ENCODE results near the gene KRR1. TPM values are rescaled to one million over a fixed set of nuclear protein-coding genes. Genes with fewer than 3 reads are reported as not detected.
A peak's percentile ranks its signal among the peaks of the same experiment; 100 is the strongest.

Gene KRR1
- total RNA-seq, 1 donor from 2014 or later, result 39.8 TPM

GRCh38 chr12:75529826-75530225 is 18.4 kb upstream of the KRR1 start:
- Histone ChIP-seq H3K4me1 (no peaks in the 10 kb centered on the region), H3K27ac (no peak overlapping the region), H3K36me3 (no peaks in the 10 kb centered on the region), H3K4me3 (no peak overlapping the region), H3K27me3 (ENCODE audit: low read depth) (no peaks in the 10 kb centered on the region), H3K9me3 (no peaks in the 10 kb centered on the region)
- no peak for ATAC-seq
- TF ChIP-seq CTCF (IDR thresholded peaks at IDR 0.05), result no peak
- DNase-seq, result no peak
- intact Hi-C loops (cut with DNase I), result loop anchor here (10.0 kb wide), 1 partner anchor 505 kb away; the partner anchor contains the start of gene PHLDA1

GRCh38 chr12:75529316-75529715 is 17.9 kb upstream of the KRR1 start:
- Histone ChIP-seq H3K4me3 (no peak overlapping the region), H3K36me3 (no peaks in the 10 kb centered on the region), H3K9me3 (no peaks in the 10 kb centered on the region), H3K27me3 (ENCODE audit: low read depth) (no peaks in the 10 kb centered on the region), H3K27ac (no peak overlapping the region), H3K4me1 (no peaks in the 10 kb centered on the region)
- intact Hi-C loops (cut with DNase I), result loop anchor here (10.0 kb wide), 1 partner anchor 505 kb away; the partner anchor contains the start of gene PHLDA1
- ATAC-seq (no peak), DNase-seq (no peak)
- no peak for TF ChIP-seq CTCF (IDR thresholded peaks at IDR 0.05)

GRCh38 chr12:75528692-75529091 is 17.3 kb upstream of the KRR1 start:
- TF ChIP-seq CTCF (IDR thresholded peaks at IDR 0.05), result no peak
- Histone ChIP-seq H3K4me1 (no peaks in the 10 kb centered on the region), H3K36me3 (no peaks in the 10 kb centered on the region), H3K27ac (no peak overlapping the region), H3K27me3 (ENCODE audit: low read depth) (no peaks in the 10 kb centered on the region), H3K4me3 (no peak overlapping the region), H3K9me3 (no peaks in the 10 kb centered on the region)
- intact Hi-C loops (cut with DNase I), result loop anchor here (10.0 kb wide), 1 partner anchor 506 kb away; the partner anchor contains the start of gene PHLDA1
- DNase-seq, result no peak
- ATAC-seq, result no peak

- DNase-seq (no peak), ATAC-seq (no peak)
- Histone ChIP-seq H3K36me3 (no peaks in the 10 kb centered on the region), H3K4me3 (no peak overlapping the region), H3K27ac (no peak overlapping the region), H3K9me3 (no peaks in the 10 kb centered on the region), H3K4me1 (no peaks in the 10 kb centered on the region), H3K27me3 (ENCODE audit: low read depth) (no peaks in the 10 kb centered on the region)
- intact Hi-C loops (cut with DNase I), result loop anchor here (10.0 kb wide), 1 partner anchor 507 kb away; the partner anchor contains the start of gene PHLDA1
- TF ChIP-seq CTCF (IDR thresholded peaks at IDR 0.05), result no peak
These were observed 16.9 kb upstream of the KRR1 start for GRCh38 chr12:75528272-75528671.

- DNase-seq, result no peak
These were observed 15.5 kb upstream of the KRR1 start for GRCh38 chr12:75526655-75527511.

More at GRCh38 chr12:75526655-75527511, 15.5 kb upstream of the KRR1 start:
- TF ChIP-seq CTCF (IDR thresholded peaks at IDR 0.05), result peak; percentile 69
- ATAC-seq, result peak in 1 of 2 donors; percentile 36
- intact Hi-C loops (cut with DNase I), result loop anchor here (10.0 kb wide), 1 partner anchor 508 kb away; the partner anchor contains the start of gene PHLDA1
- no peaks in the 10 kb centered on the region for H3K27me3 ChIP-seq (ENCODE audit: low read depth)
- no peaks in the 10 kb centered on the region for H3K4me1 ChIP-seq
- H3K27ac ChIP-seq, result no peak overlapping the region
- no peaks in the 10 kb centered on the region for H3K9me3 ChIP-seq
- no peak overlapping the region for H3K4me3 ChIP-seq
- no peaks in the 10 kb centered on the region for H3K36me3 ChIP-seq

Measured in lower lobe of right lung (tissue), 2 donors.